DOHH2 (cell line): ENCODE results near the gene AZIN2.

Source experiments
- EZH2phosphoT487 ChIP-seq: fragments of 200-600 bp; sonication (generic); IDR thresholded peaks from 2 replicates; pipeline ENCODE4 v1.6.1; 2017; ENCODE audit warnings: borderline replicate concordance, mild to moderate bottlenecking, antibody characterized with exemption, low read length, moderate library complexity, mixed read lengths
- TF ChIP-seq, protein P1 (sequence below): fragments of 200-600 bp; sonication (generic); IDR thresholded peaks from one replicate; pipeline ENCODE4 v1.5.1; 2014; ENCODE audit warnings: antibody characterized with exemption, mild to moderate bottlenecking, low read depth, low read length; ENCODE audit not compliant: poor library complexity, severe bottlenecking

GRCh38 chr1:33120436-33121231 lies 39.7 kb downstream of the AZIN2 start:
- TF ChIP-seq, protein P1, sequence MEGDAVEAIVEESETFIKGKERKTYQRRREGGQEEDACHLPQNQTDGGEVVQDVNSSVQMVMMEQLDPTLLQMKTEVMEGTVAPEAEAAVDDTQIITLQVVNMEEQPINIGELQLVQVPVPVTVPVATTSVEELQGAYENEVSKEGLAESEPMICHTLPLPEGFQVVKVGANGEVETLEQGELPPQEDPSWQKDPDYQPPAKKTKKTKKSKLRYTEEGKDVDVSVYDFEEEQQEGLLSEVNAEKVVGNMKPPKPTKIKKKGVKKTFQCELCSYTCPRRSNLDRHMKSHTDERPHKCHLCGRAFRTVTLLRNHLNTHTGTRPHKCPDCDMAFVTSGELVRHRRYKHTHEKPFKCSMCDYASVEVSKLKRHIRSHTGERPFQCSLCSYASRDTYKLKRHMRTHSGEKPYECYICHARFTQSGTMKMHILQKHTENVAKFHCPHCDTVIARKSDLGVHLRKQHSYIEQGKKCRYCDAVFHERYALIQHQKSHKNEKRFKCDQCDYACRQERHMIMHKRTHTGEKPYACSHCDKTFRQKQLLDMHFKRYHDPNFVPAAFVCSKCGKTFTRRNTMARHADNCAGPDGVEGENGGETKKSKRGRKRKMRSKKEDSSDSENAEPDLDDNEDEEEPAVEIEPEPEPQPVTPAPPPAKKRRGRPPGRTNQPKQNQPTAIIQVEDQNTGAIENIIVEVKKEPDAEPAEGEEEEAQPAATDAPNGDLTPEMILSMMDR, result no peak
- TF ChIP-seq EZH2phosphoT487, result no peak
